H1 (cell line): ENCODE measurements around the gene SYNDIG1.

Experiments used
- CBX8 ChIP-seq: fragments of 300-800, 300-1000 bp; sonication (generic); IDR thresholded peaks from 2 replicates; pipeline ENCODE4 v1.7.1; 2016; ENCODE audit warnings: low read depth, low read length, borderline replicate concordance
- CEBPB ChIP-seq: IDR thresholded peaks from 2 replicates; pipeline ENCODE4 v1.6.1; 2012; ENCODE audit warnings: low read depth, low read length
- EP300 ChIP-seq, 2 experiments: IDR thresholded peaks; 1 replicate in 1 of 2; 2 replicates in 1 of 2; pipeline ENCODE4 v1.6.1; 2011 to 2012; ENCODE audit warnings: low read depth in 2 of 2, low read length in 2 of 2, mild to moderate bottlenecking in 2 of 2, borderline replicate concordance in 1 of 2, inconsistent platforms in 1 of 2, moderate library complexity in 1 of 2
- POLR2A ChIP-seq, 2 experiments: IDR thresholded peaks; 1 replicate in 1 of 2; 2 replicates in 1 of 2; pipeline ENCODE4 v1.6.1; 2011; ENCODE audit warnings: low read depth in 2 of 2, low read length in 2 of 2, mild to moderate bottlenecking in 2 of 2; ENCODE audit errors: control extremely low read depth in 1 of 2
- TCF12 ChIP-seq: IDR thresholded peaks from 2 replicates; pipeline ENCODE4 v1.6.1; 2011; ENCODE audit warnings: low read depth, mild to moderate bottlenecking, low read length
- TF ChIP-seq, protein P1 (sequence below), 3 experiments: IDR thresholded peaks; 1 replicate in 2 of 3; 2 replicates in 1 of 3; pipeline versions ENCODE4 v1.5.1 to v1.6.1; 2011; ENCODE audit warnings: low read length in 3 of 3, mild to moderate bottlenecking in 3 of 3, inconsistent platforms in 2 of 3, low read depth in 1 of 3, moderate library complexity in 1 of 3; ENCODE audit not compliant: insufficient read depth in 1 of 3; ENCODE audit errors: control extremely low read depth in 1 of 3

DNA sequence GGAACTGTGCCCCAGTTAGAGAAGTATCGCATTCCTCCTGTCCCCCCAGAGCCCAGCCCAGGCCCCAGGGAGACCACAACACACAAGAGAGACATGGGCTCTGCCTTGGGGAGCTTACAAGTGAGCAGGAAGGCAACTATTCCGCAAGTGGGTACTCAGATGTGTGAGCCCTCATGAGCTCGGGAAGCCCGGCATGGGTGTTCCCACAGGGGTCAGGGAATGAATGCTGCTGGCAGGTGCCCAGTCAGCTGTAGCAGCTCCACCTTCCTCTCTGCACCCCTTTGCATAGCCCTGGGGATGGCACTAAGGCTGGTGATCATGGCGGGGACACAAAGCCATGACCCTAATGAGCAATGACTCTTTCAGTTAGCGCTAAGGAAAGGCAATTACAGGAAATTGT lies 194.1 kb downstream of the SYNDIG1 start:
- TF ChIP-seq POLR2A (IDR thresholded peaks at IDR 0.05; ENCODE audit: control extremely low read depth in 1 of 2, low read depth in 2 of 2, low read length in 2 of 2) (no peak), CBX8 (no peak), EP300 (IDR thresholded peaks at IDR 0.05; ENCODE audit: borderline replicate concordance in 1 of 2, low read depth in 2 of 2, low read length in 2 of 2) (no peak), CEBPB (no peak), TCF12 (no peak)
- TF ChIP-seq, protein P1, sequence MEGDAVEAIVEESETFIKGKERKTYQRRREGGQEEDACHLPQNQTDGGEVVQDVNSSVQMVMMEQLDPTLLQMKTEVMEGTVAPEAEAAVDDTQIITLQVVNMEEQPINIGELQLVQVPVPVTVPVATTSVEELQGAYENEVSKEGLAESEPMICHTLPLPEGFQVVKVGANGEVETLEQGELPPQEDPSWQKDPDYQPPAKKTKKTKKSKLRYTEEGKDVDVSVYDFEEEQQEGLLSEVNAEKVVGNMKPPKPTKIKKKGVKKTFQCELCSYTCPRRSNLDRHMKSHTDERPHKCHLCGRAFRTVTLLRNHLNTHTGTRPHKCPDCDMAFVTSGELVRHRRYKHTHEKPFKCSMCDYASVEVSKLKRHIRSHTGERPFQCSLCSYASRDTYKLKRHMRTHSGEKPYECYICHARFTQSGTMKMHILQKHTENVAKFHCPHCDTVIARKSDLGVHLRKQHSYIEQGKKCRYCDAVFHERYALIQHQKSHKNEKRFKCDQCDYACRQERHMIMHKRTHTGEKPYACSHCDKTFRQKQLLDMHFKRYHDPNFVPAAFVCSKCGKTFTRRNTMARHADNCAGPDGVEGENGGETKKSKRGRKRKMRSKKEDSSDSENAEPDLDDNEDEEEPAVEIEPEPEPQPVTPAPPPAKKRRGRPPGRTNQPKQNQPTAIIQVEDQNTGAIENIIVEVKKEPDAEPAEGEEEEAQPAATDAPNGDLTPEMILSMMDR (IDR thresholded peaks at IDR 0.05; ENCODE audit: control extremely low read depth in 1 of 3, insufficient read depth in 1 of 3, low read depth in 1 of 3, low read length in 3 of 3) = no peak
